IPS-18a (cell line): ENCODE data around the gene EPHA7.

Experiments used
- H3K27ac ChIP-seq: one replicate; pipeline ENCODE4 v1.5.1; 2013; ENCODE audit warnings: low read length
- H3K27me3 ChIP-seq: one replicate; pipeline ENCODE4 v1.6.1; 2013; ENCODE audit warnings: mild to moderate bottlenecking, low read length; ENCODE audit not compliant: control insufficient read depth, insufficient read depth
- H3K36me3 ChIP-seq: one replicate; pipeline ENCODE4 v1.6.1; 2013; ENCODE audit warnings: low read depth, low read length; ENCODE audit not compliant: control insufficient read depth
- H3K4me1 ChIP-seq: one replicate; pipeline ENCODE4 v1.6.1; 2013; ENCODE audit warnings: low read depth, low read length; ENCODE audit not compliant: control insufficient read depth
- H3K4me3 ChIP-seq: one replicate; pipeline ENCODE4 v1.5.1; 2013; ENCODE audit warnings: low read length
- H3K9ac ChIP-seq: one replicate; pipeline ENCODE4 v1.6.1; 2013; ENCODE audit warnings: mild to moderate bottlenecking, low read length, moderate library complexity
- H3K9me3 ChIP-seq: one replicate; pipeline ENCODE4 v1.6.1; 2013; ENCODE audit warnings: low read depth, low read length; ENCODE audit not compliant: control insufficient read depth

EPHA7 gene

GRCh38 chr6:93418033-93418407, 1.3 kb downstream of the EPHA7 start:
- Histone ChIP-seq H3K36me3 (no peaks in the 10 kb centered on the region), H3K27ac (no peak overlapping the region), H3K4me1 (peaks cover 6% of the 10 kb centered on the region), H3K9me3 (no peaks in the 10 kb centered on the region), H3K4me3 (peak overlapping the region; percentile 95), H3K27me3 (peaks cover 47% of the 10 kb centered on the region), H3K9ac (peak overlapping the region; percentile 67)

- H3K36me3 ChIP-seq: no peaks in the 10 kb centered on the region
- no peak overlapping the region for H3K27ac ChIP-seq
- H3K27me3 ChIP-seq: peaks cover 47% of the 10 kb centered on the region
- H3K4me1 ChIP-seq: peaks cover 6% of the 10 kb centered on the region
- H3K9ac ChIP-seq: no peak overlapping the region
- H3K9me3 ChIP-seq: no peaks in the 10 kb centered on the region
- peak overlapping the region; percentile 95 for H3K4me3 ChIP-seq
Observed at GRCh38 chr6:93417421-93418013, 1.8 kb downstream of the EPHA7 start.

- Histone ChIP-seq H3K4me3 (peak overlapping the region; percentile 95), H3K9ac (peak overlapping the region; percentile 28)
Observed at GRCh38 chr6:93416571-93417420, 2.6 kb downstream of the EPHA7 start.

GRCh38 chr6:93413190-93413589, 6.2 kb downstream of the EPHA7 start:
- no peak overlapping the region for H3K4me3 ChIP-seq
- no peak overlapping the region for H3K27ac ChIP-seq
- H3K9ac ChIP-seq: no peak overlapping the region
- peaks cover 4% of the 10 kb centered on the region for H3K36me3 ChIP-seq
- H3K4me1 ChIP-seq: peaks cover 5% of the 10 kb centered on the region
- peaks cover 33% of the 10 kb centered on the region for H3K27me3 ChIP-seq
- H3K9me3 ChIP-seq: no peaks in the 10 kb centered on the region

More at GRCh38 chr6:93416571-93417420, 2.6 kb downstream of the EPHA7 start:
- Histone ChIP-seq H3K27me3 (peaks cover 47% of the 10 kb centered on the region), H3K27ac (no peak overlapping the region), H3K9me3 (no peaks in the 10 kb centered on the region), H3K36me3 (no peaks in the 10 kb centered on the region), H3K4me1 (peaks cover 6% of the 10 kb centered on the region)

GRCh38 chr6:93412452-93412851, 6.9 kb downstream of the EPHA7 start:
- Histone ChIP-seq H3K27me3 (peaks cover 25% of the 10 kb centered on the region), H3K4me1 (peaks cover 5% of the 10 kb centered on the region), H3K4me3 (no peak overlapping the region), H3K9me3 (no peaks in the 10 kb centered on the region), H3K36me3 (peaks cover 4% of the 10 kb centered on the region), H3K27ac (no peak overlapping the region), H3K9ac (no peak overlapping the region)

GRCh38 chr6:93407186-93407585, 12.2 kb downstream of the EPHA7 start:
- Histone ChIP-seq H3K4me3 (no peak overlapping the region), H3K27me3 (no peaks in the 10 kb centered on the region), H3K9me3 (no peaks in the 10 kb centered on the region), H3K36me3 (peaks cover 4% of the 10 kb centered on the region), H3K9ac (no peak overlapping the region), H3K4me1 (peaks cover 5% of the 10 kb centered on the region), H3K27ac (no peak overlapping the region)

- no peak overlapping the region for H3K27ac ChIP-seq
- peaks cover under 1% of the 10 kb centered on the region for H3K36me3 ChIP-seq
- no peak overlapping the region for H3K4me3 ChIP-seq
- H3K9me3 ChIP-seq: no peaks in the 10 kb centered on the region
- peaks cover 2% of the 10 kb centered on the region for H3K4me1 ChIP-seq
- no peaks in the 10 kb centered on the region for H3K27me3 ChIP-seq
- H3K9ac ChIP-seq: no peak overlapping the region
Observed at GRCh38 chr6:93403390-93403789, 16.0 kb downstream of the EPHA7 start.

GRCh38 chr6:93398723-93399122, 20.6 kb downstream of the EPHA7 start:
- no peaks in the 10 kb centered on the region for H3K9me3 ChIP-seq
- no peaks in the 10 kb centered on the region for H3K27me3 ChIP-seq
- H3K4me1 ChIP-seq: no peaks in the 10 kb centered on the region
- no peak overlapping the region for H3K4me3 ChIP-seq
- no peak overlapping the region for H3K9ac ChIP-seq
- H3K27ac ChIP-seq: no peak overlapping the region
- H3K36me3 ChIP-seq: no peaks in the 10 kb centered on the region

GRCh38 chr6:93394471-93394870, 24.9 kb downstream of the EPHA7 start:
- Histone ChIP-seq H3K9me3 (no peaks in the 10 kb centered on the region), H3K27me3 (no peaks in the 10 kb centered on the region), H3K4me1 (no peaks in the 10 kb centered on the region), H3K9ac (no peak overlapping the region), H3K36me3 (no peaks in the 10 kb centered on the region), H3K4me3 (no peak overlapping the region), H3K27ac (no peak overlapping the region)

- no peak overlapping the region for H3K4me3 ChIP-seq
- no peaks in the 10 kb centered on the region for H3K9me3 ChIP-seq
- H3K4me1 ChIP-seq: no peaks in the 10 kb centered on the region
- H3K27me3 ChIP-seq: no peaks in the 10 kb centered on the region
- H3K27ac ChIP-seq: no peak overlapping the region
- H3K36me3 ChIP-seq: no peaks in the 10 kb centered on the region
- H3K9ac ChIP-seq: no peak overlapping the region
Observed at GRCh38 chr6:93393554-93394074, 25.7 kb downstream of the EPHA7 start.

- Histone ChIP-seq H3K9ac (no peak overlapping the region), H3K36me3 (no peaks in the 10 kb centered on the region), H3K9me3 (no peaks in the 10 kb centered on the region), H3K27ac (no peak overlapping the region), H3K27me3 (no peaks in the 10 kb centered on the region), H3K4me3 (no peak overlapping the region), H3K4me1 (no peaks in the 10 kb centered on the region)
Observed at GRCh38 chr6:93392797-93393196, 26.6 kb downstream of the EPHA7 start.
